Aorta (tissue), 5 donors: ENCODE results near the gene GPRC5C. TPM values are rescaled to one million over a fixed set of nuclear protein-coding genes. Genes with fewer than 3 reads are reported as not detected.

Experiments used
- ATAC-seq: fragments of 200-7000 bp; cut with Tn5 transposase; one replicate; pipeline ENCODE4 v1.9.1; 2022; ENCODE audit warnings: moderate library complexity; ENCODE audit not compliant: low FRiP score
- DNase-seq, 2 donors: peaks; one replicate each; pipeline ENCODE4 v3.0.0-alpha.2; 2020
- H3K27ac ChIP-seq, 2 donors: one replicate each; pipeline ENCODE4 v1.5.1; 2013; ENCODE audit warnings: low read length in 2 of 2, mild to moderate bottlenecking in 2 of 2, moderate library complexity in 2 of 2, control low read depth in 1 of 2, inconsistent platforms in 1 of 2, low read depth in 1 of 2
- H3K27me3 ChIP-seq, 2 donors: one replicate each; pipeline ENCODE4 v1.6.1; 2013; ENCODE audit warnings: control low read depth in 1 of 2, low read length in 1 of 2, mild to moderate bottlenecking in 1 of 2, moderate library complexity in 1 of 2; ENCODE audit not compliant: insufficient read depth in 2 of 2, control insufficient read depth in 1 of 2
- H3K36me3 ChIP-seq, 2 donors: one replicate each; pipeline ENCODE4 v1.6.1; 2013; ENCODE audit warnings: control low read depth in 1 of 2, low read length in 1 of 2, mild to moderate bottlenecking in 1 of 2; ENCODE audit not compliant: insufficient read depth in 2 of 2, control insufficient read depth in 1 of 2
- H3K4me1 ChIP-seq, 2 donors: one replicate each; pipeline ENCODE4 v1.6.1; 2013; ENCODE audit warnings: low read length in 2 of 2, control low read depth in 1 of 2, mild to moderate bottlenecking in 1 of 2, moderate library complexity in 1 of 2; ENCODE audit not compliant: insufficient read depth in 2 of 2, control insufficient read depth in 1 of 2
- H3K4me3 ChIP-seq, 2 donors: one replicate each; pipeline ENCODE4 v1.5.1; 2013; ENCODE audit warnings: low read length in 2 of 2, control low read depth in 1 of 2, mild to moderate bottlenecking in 1 of 2
- H3K9me3 ChIP-seq: one replicate; pipeline ENCODE4 v1.6.1; 2013; ENCODE audit warnings: mild to moderate bottlenecking, low read length; ENCODE audit not compliant: control insufficient read depth
- WGBS, 2 donors: extraction: QIAGEN DNeasy Blood & Tissue Kit; methylation state at CpG; one replicate each; pipeline ENCODE4 v1.1.7; 2013; 5-methylcytosine and 5-hydroxymethylcytosine counted together
- intact Hi-C, 2 donors: fragments of 100-400 bp; cut with DNase I; formaldehyde crosslinking; loops; one replicate each; pipeline versions ENCODE4 v1.14.2 to v1.15.0; 2022
- polyA plus RNA-seq, 2 donors: library from polyadenylated mRNA; stranded (reverse); fragments of 200-250 nt; gene quantifications; one replicate each; pipeline ENCODE4 v1.2.3, GENCODE V29; 2013
- total RNA-seq, 2 donors: library from RNA; stranded (reverse); fragmentation: NEBNext Ultra II Directional; extraction: Animal tissue kit (Norgen Biotek cat#: 25700); gene quantifications; one replicate each; pipeline ENCODE4 v1.2.1, GENCODE V29; 2021
- donor health status: healthy with polysubstance abuse.
- donor health status: Bipolar disorder and iron deficiency.
- donor health status: DM: no; HTN: no; CAD: no.
- donor health status: DM: no; HTN: no; CAD: no.
- donor health status: DM: yes; HTN: yes; CAD: no.

The GPRC5C gene
- total and polyA plus RNA-seq, 4 donors = 31.6 to 59.4 (median 47.7) TPM

DNA sequence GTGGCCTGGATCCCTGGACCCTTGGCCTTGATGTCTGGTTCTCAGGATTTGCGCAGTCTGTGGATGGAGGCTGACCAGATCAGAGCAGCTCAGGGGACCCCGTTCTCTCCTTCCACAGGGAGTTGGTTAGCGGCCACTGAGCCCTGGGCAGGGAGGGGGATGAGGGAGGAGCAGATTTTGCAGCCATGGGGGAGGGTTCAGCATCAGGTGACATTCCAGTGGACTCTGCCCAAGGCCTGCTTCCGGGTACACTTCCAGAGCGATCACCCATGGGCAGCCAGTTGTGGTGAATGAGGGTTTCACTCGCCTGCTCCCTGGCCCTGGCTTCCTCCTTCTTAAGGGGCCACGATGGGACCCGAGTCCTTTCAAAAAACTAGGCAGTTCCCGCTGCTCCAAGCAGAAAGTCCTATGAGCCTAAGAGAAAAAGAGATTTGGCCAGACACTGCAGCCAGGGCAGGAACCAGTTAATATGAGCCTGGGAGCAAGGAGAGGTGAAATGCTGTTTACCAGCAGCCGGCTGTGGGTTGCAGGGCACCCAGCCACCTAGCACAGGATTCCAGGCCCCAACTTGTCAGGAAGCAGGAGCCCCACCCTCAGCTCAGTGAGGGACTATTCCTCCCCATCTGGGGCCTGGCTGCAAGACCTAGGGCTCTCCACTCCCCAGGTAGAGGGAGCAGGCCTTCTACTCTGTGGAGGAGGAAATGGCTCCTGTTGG is 4.7 kb upstream of the GPRC5C start:
- DNase-seq (no peak), ATAC-seq (no peak)
- WGBS, 2 donors = 49 to 52% methylated on average over 10 of the region's 10 CpGs
- H3K9me3 ChIP-seq = no peaks in the 10 kb centered on the region
- peak overlapping the region in 1 of 2 donors; percentile 14 for H3K27ac ChIP-seq
- no peaks in the 10 kb centered on the region for H3K4me1 ChIP-seq
- H3K36me3 ChIP-seq = no peaks in the 10 kb centered on the region
- intact Hi-C loops = loop anchor here (5.0 kb wide), 1 partner anchor 45 kb away; no protein-coding TSS in a partner anchor
- H3K4me3 ChIP-seq = no peak overlapping the region
- no peaks in the 10 kb centered on the region for H3K27me3 ChIP-seq

- Histone ChIP-seq H3K4me3 (no peak overlapping the region), H3K27ac (peak overlapping the region; percentile 14 to 19), H3K9me3 (no peaks in the 10 kb centered on the region), H3K4me1 (no peaks in the 10 kb centered on the region), H3K36me3 (no peaks in the 10 kb centered on the region), H3K27me3 (no peaks in the 10 kb centered on the region)
- intact Hi-C loops = loop anchor here (5.0 kb wide), 1 partner anchor 45 kb away; no protein-coding TSS in a partner anchor
- DNase-seq (no peak), ATAC-seq (no peak)
- 15 to 18% methylated on average over 6 of the region's 6 CpGs for WGBS, 2 donors
These were observed 4.1 kb upstream of the GPRC5C start for GRCh38 chr17:74427763-74428153.

- Histone ChIP-seq H3K4me3 (peak overlapping the region; percentile 20 to 84), H3K9me3 (no peaks in the 10 kb centered on the region), H3K27ac (peak overlapping the region; percentile 73 to 91), H3K36me3 (no peaks in the 10 kb centered on the region), H3K27me3 (no peaks in the 10 kb centered on the region), H3K4me1 (no peaks in the 10 kb centered on the region)
- intact Hi-C loops = loop anchor here (2.0 to 5.0 kb wide), 3 partner anchors 17 to 47 kb away; no protein-coding TSS in a partner anchor
- peak in 1 of 2 donors; percentile 57 for DNase-seq
- 27 to 33% methylated on average over 19 of the region's 19 CpGs for WGBS, 2 donors
- no peak for ATAC-seq
These were observed 2.1 kb upstream of the GPRC5C start for GRCh38 chr17:74429604-74430384.

- Histone ChIP-seq H3K4me3 (peak overlapping the region; percentile 20 to 84), H3K27ac (peak overlapping the region; percentile 73 to 91), H3K36me3 (no peaks in the 10 kb centered on the region), H3K9me3 (no peaks in the 10 kb centered on the region), H3K27me3 (no peaks in the 10 kb centered on the region), H3K4me1 (no peaks in the 10 kb centered on the region)
- ATAC-seq = no peak
- no peak for DNase-seq
- intact Hi-C loops = loop anchor here in 1 of 2 donors (2.0 kb wide), 2 partner anchors 16 to 24 kb away; no protein-coding TSS in a partner anchor
- 1 to 3% methylated on average over 13 of the region's 13 CpGs for WGBS, 2 donors
These were observed 1.5 kb upstream of the GPRC5C start for GRCh38 chr17:74430385-74430705.

DNA sequence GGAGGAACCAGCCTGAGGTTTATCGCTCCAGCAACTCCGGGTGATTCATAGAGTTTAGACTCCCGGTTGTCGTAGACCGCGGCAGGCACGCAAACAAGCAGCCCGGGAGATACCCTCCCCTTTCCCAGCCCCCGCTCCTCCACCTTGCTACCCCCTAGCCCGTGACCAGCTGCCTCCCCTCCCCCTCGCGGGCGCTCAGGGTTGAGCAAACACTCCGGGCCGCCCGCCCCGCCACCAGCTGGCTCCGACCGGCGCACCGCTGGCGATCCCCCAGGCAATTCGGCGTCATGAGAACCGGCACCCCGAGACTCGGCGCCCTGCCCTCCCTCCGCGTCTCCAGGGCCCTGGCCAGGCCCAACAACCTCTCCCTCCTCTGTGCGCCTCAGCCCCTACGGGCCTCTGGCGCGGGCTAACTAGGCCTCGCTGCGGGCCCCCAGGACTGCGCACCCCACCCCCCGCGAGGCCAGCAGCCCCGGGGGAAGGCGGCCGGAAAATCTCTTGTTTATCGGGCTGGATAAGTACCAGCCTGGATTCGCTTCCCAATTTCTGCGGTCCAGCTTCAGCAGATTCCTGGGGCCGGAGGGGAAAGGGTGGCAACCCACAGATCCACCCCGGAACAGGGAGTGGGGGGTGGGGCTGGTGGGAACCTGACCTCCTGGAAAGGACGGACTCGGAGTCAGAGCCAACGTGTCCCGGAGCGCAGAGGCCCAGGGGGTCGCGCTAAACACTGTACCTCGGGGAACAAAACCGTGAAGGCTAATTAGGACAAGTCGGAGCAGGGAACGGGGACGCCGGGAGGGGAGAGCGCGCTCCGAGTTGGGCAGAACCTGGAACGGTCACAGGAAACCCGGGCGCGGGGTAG is 951 bp upstream of the GPRC5C start:
- Histone ChIP-seq H3K4me1 (no peaks in the 10 kb centered on the region), H3K4me3 (peak overlapping the region; percentile 54 to 84), H3K27ac (peak overlapping the region; percentile 73 to 91), H3K27me3 (no peaks in the 10 kb centered on the region), H3K9me3 (no peaks in the 10 kb centered on the region), H3K36me3 (no peaks in the 10 kb centered on the region)
- DNase-seq (peak; percentile 89 to 94), ATAC-seq (peak; percentile 86)
- WGBS, 2 donors = 0% methylated on average over 67 of the region's 67 CpGs
- intact Hi-C loops = loop anchor here in 1 of 2 donors (2.0 kb wide), 2 partner anchors 16 to 24 kb away; no protein-coding TSS in a partner anchor

DNA sequence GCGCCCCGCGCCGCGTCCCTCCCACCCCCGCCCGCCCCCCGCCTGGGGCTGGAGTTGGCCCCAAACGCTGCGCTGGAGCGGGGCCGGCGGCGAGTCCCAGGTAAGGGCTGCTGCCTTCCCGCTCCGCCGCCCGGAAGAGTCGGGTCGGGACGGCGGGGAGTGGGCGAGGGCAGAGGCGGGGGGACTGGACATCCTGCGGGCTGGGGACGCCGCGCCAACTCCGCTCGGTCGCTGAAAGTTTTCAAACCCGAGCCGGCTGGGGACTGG is 469 bp downstream of the GPRC5C start:
- Histone ChIP-seq H3K4me1 (no peaks in the 10 kb centered on the region), H3K27ac (no peak overlapping the region), H3K4me3 (peak overlapping the region; percentile 54 to 84), H3K27me3 (no peaks in the 10 kb centered on the region), H3K36me3 (no peaks in the 10 kb centered on the region), H3K9me3 (no peaks in the 10 kb centered on the region)
- 0 to 1% methylated on average over 21 to 33 of the region's 33 CpGs for WGBS, 2 donors
- intact Hi-C loops = no loop called here
- DNase-seq = no peak
- no peak for ATAC-seq

- 3 to 5% methylated on average over 22 to 23 of the region's 23 CpGs for WGBS, 2 donors
These were observed 991 bp downstream of the GPRC5C start for GRCh38 chr17:74432766-74433391.

GRCh38 chr17:74433421-74434121 is 1.7 kb downstream of the GPRC5C start:
- H3K4me3 ChIP-seq = peak overlapping the region; percentile 54 to 84
- ATAC-seq = peak; percentile 1
- intact Hi-C loops = no loop called here

More at GRCh38 chr17:74432766-74433391, 991 bp downstream of the GPRC5C start:
- peak overlapping the region; percentile 54 to 84 for H3K4me3 ChIP-seq
- H3K27ac ChIP-seq = peak overlapping the region in 1 of 2 donors; percentile 11
- H3K4me1 ChIP-seq = no peaks in the 10 kb centered on the region
- intact Hi-C loops = no loop called here
- no peaks in the 10 kb centered on the region for H3K9me3 ChIP-seq
- DNase-seq (no peak), ATAC-seq (no peak)
- no peaks in the 10 kb centered on the region for H3K36me3 ChIP-seq
- no peaks in the 10 kb centered on the region for H3K27me3 ChIP-seq

More at GRCh38 chr17:74433421-74434121, 1.7 kb downstream of the GPRC5C start:
- Histone ChIP-seq H3K9me3 (no peaks in the 10 kb centered on the region), H3K27me3 (no peaks in the 10 kb centered on the region), H3K36me3 (no peaks in the 10 kb centered on the region), H3K4me1 (no peaks in the 10 kb centered on the region), H3K27ac (peak overlapping the region in 1 of 2 donors; percentile 58)
- no peak for DNase-seq
- WGBS, 2 donors = 12 to 13% methylated on average over 17 of the region's 17 CpGs
